GM23248 (cell line): ENCODE measurements around the gene OPCML.

Experiments used
- EZH2 ChIP-seq: fragments of 200-600 bp; sonication (generic); IDR thresholded peaks from 2 replicates; pipeline ENCODE4 v1.6.1; 2018; ENCODE audit warnings: antibody characterized with exemption, mild to moderate bottlenecking; ENCODE audit not compliant: insufficient read depth, poor library complexity, severe bottlenecking
- EZH2phosphoT487 ChIP-seq: fragments of 200-600 bp; sonication (generic); IDR thresholded peaks from 2 replicates; pipeline ENCODE4 v1.6.1; 2018; ENCODE audit warnings: antibody characterized with exemption, moderate library complexity, mild to moderate bottlenecking, low read depth; ENCODE audit not compliant: insufficient read depth

DNA sequence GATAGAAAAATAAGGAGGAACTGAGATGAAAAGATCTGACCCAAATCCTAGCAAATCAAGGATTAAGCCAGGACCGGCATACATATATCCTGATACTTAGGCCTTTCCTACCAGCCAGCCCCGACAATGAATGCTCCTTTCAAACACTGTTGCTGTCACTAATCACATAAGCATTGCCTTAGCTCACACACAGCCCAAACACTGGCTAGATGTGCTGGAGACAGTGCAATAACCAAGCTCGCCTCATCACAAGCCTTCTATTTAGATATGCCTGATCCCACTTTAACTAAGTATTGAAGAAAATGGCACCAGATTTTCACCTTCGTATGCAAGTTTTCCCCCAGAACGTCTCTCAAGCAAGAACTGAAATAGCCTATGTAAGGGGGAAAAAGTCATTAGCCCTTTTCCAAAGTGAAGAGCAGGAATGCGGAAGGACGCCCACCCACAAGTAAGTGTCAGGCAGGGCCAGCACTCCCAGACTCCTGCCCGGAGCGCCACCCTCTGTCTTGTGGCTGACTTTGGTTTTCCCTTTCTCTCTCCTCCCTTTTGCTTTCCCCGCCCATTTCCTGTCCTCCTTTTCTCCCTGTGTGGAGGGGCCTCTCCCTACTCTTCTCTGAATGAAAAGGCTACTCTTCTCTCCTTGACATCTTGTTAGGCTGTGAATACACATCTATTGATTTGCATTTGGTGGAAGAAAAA lies 8.9 kb upstream of the OPCML start:
- TF ChIP-seq EZH2phosphoT487 (no peak), EZH2 (no peak)
